Astrocyte (in vitro differentiated cells and primary cell): ENCODE results near the gene ERC1.

Experiments used
- EZH2 ChIP-seq: IDR thresholded peaks from 2 replicates; pipeline ENCODE4 v1.6.1; 2012; ENCODE audit warnings: mild to moderate bottlenecking, low read length, inconsistent platforms; ENCODE audit not compliant: insufficient read depth
- TF ChIP-seq, protein P1 (sequence below): IDR thresholded peaks from 2 replicates; pipeline ENCODE4 v1.5.1; 2011; ENCODE audit warnings: low read depth, mild to moderate bottlenecking, inconsistent platforms, low read length, moderate library complexity; ENCODE audit not compliant: insufficient read depth

GRCh38 chr12:1212526-1212925 is 221.5 kb downstream of the ERC1 start:
- TF ChIP-seq EZH2, result no peak
- TF ChIP-seq, protein P1, sequence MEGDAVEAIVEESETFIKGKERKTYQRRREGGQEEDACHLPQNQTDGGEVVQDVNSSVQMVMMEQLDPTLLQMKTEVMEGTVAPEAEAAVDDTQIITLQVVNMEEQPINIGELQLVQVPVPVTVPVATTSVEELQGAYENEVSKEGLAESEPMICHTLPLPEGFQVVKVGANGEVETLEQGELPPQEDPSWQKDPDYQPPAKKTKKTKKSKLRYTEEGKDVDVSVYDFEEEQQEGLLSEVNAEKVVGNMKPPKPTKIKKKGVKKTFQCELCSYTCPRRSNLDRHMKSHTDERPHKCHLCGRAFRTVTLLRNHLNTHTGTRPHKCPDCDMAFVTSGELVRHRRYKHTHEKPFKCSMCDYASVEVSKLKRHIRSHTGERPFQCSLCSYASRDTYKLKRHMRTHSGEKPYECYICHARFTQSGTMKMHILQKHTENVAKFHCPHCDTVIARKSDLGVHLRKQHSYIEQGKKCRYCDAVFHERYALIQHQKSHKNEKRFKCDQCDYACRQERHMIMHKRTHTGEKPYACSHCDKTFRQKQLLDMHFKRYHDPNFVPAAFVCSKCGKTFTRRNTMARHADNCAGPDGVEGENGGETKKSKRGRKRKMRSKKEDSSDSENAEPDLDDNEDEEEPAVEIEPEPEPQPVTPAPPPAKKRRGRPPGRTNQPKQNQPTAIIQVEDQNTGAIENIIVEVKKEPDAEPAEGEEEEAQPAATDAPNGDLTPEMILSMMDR, result no peak
